Panc1 (cell line): ENCODE measurements around the gene NOTCH2.
"Not testable (repeated sequence)": the region's sequence is repeated elsewhere in the genome, so short reads cannot be mapped to it uniquely, and the experiment has no call there.

Source experiments
- CTCF ChIP-seq: fragments of 450-650 bp; IDR thresholded peaks from 2 replicates; pipeline ENCODE4 v1.5.1; 2017; ENCODE audit warnings: mild to moderate bottlenecking
- POLR2AphosphoS5 ChIP-seq: IDR thresholded peaks from 2 replicates; pipeline ENCODE4 v1.6.1; 2012; ENCODE audit warnings: mild to moderate bottlenecking, low read depth, low read length, moderate library complexity

GRCh38 chr1:120087959-120088358 is 18.5 kb upstream of the NOTCH2 start:
- TF ChIP-seq CTCF, POLR2AphosphoS5: not testable (repeated sequence)
